GM21723 (cell line): ENCODE data around the gene RBM17.
A peak's percentile ranks its signal among the peaks of the same experiment; 100 is the strongest.
"Not testable (repeated sequence)": the region's sequence is repeated elsewhere in the genome, so short reads cannot be mapped to it uniquely, and the experiment has no call there.

Experiments used
- ATAC-seq: cut with Tn5 transposase; IDR thresholded peaks from one replicate; pipeline ENCODE4 v1.9.1; 2021; ENCODE audit warnings: mild to moderate bottlenecking, moderate library complexity; ENCODE audit not compliant: unreplicated experiment

The RBM17 gene

GRCh38 chr10:6135039-6135438 is 46.2 kb downstream of the RBM17 start:
- ATAC-seq, result no peak

- ATAC-seq, result no peak
These were observed 46.8 kb downstream of the RBM17 start for GRCh38 chr10:6135589-6136168.

- ATAC-seq, result peak; percentile 49
These were observed 47.7 kb downstream of the RBM17 start for GRCh38 chr10:6136215-6137201.

- no peak for ATAC-seq
These were observed 49.6 kb downstream of the RBM17 start for GRCh38 chr10:6138456-6138855.

GRCh38 chr10:6139470-6139869 is 50.6 kb downstream of the RBM17 start:
- no peak for ATAC-seq

GRCh38 chr10:6140141-6140841 is 51.5 kb downstream of the RBM17 start:
- no peak for ATAC-seq

- ATAC-seq, result peak; percentile 5
These were observed 52.1 kb downstream of the RBM17 start for GRCh38 chr10:6140965-6141295.

- peak; percentile 62 for ATAC-seq
These were observed 52.7 kb downstream of the RBM17 start for GRCh38 chr10:6141296-6142151.

GRCh38 chr10:6142186-6142585 is 53.4 kb downstream of the RBM17 start:
- not testable (repeated sequence) for ATAC-seq

GRCh38 chr10:6142644-6143043 is 53.8 kb downstream of the RBM17 start:
- ATAC-seq, result no peak

GRCh38 chr10:6143181-6143580 is 54.3 kb downstream of the RBM17 start:
- ATAC-seq, result no peak

- peak; percentile 75 for ATAC-seq
These were observed 55.8 kb downstream of the RBM17 start for GRCh38 chr10:6144406-6145165.

GRCh38 chr10:6145166-6145987 is 56.5 kb downstream of the RBM17 start:
- no peak for ATAC-seq

- ATAC-seq, result no peak
These were observed 57.4 kb downstream of the RBM17 start for GRCh38 chr10:6146013-6146785.

GRCh38 chr10:6146921-6147320 is 58.1 kb downstream of the RBM17 start:
- no peak for ATAC-seq

GRCh38 chr10:6148251-6148701 is 59.4 kb downstream of the RBM17 start:
- ATAC-seq, result no peak

GRCh38 chr10:6148908-6149307 is 60.1 kb downstream of the RBM17 start:
- no peak for ATAC-seq
